Calu3 (cell line): ENCODE results near the gene RAP1B. TPM values are rescaled to one million over a fixed set of nuclear protein-coding genes. Genes with fewer than 3 reads are reported as not detected.
A peak's percentile ranks its signal among the peaks of the same experiment; 100 is the strongest.

Experiments used
- BruUV-seq: library from RNA; stranded (reverse); fragments of 400-500 nt; replicated peaks from 2 replicates; lab custom pipeline; 2021; lab: Mats Ljungman, UMichigan
- CTCF ChIA-PET: fragments of 300-600 bp; sonication (Branson Sonifier 250); formaldehyde crosslinking; loops from one replicate; lab custom pipeline; 2022; ENCODE audit warnings: antibody characterized with exemption; lab: Charles Lee
- DNase-seq: peaks from one replicate; pipeline ENCODE4 v3.0.0; 2022
- H3K27ac Mint-ChIP-seq: one replicate; pipeline ENCODE4 v1.8.0; 2022; ENCODE audit warnings: mixed read lengths; ENCODE audit not compliant: unreplicated experiment
- H3K27me3 Mint-ChIP-seq: one replicate; pipeline ENCODE4 v1.8.0; 2022; ENCODE audit warnings: mixed read lengths; ENCODE audit not compliant: unreplicated experiment
- H3K36me3 Mint-ChIP-seq: one replicate; pipeline ENCODE4 v1.8.0; 2022; ENCODE audit warnings: mild to moderate bottlenecking, moderate library complexity, mixed read lengths; ENCODE audit not compliant: insufficient read depth, unreplicated experiment
- H3K4me1 Mint-ChIP-seq: one replicate; pipeline ENCODE4 v1.8.0; 2022; ENCODE audit warnings: mild to moderate bottlenecking, low read depth, mixed read lengths; ENCODE audit not compliant: unreplicated experiment
- H3K4me3 Mint-ChIP-seq: one replicate; pipeline ENCODE4 v1.8.0; 2022; ENCODE audit warnings: mild to moderate bottlenecking, low read depth, moderate library complexity, mixed read lengths; ENCODE audit not compliant: unreplicated experiment
- H3K9me3 Mint-ChIP-seq: one replicate; pipeline ENCODE4 v1.8.0; 2022; ENCODE audit warnings: low read depth, mixed read lengths; ENCODE audit not compliant: unreplicated experiment
- intact Hi-C: fragments of 100-400 bp; cut with micrococcal nuclease; formaldehyde crosslinking; loops from one replicate; pipeline ENCODE4 v1.10.0; 2022; ENCODE audit not compliant: unreplicated experiment
- total RNA-seq: library from RNA; stranded (reverse); gene quantifications from 2 replicates; pipeline ENCODE4 v1.2.3, GENCODE V29; 2022
- TF ChIP-seq, protein P1 (sequence below): fragments of 200-600 bp; IDR thresholded peaks from one replicate; pipeline ENCODE4 v1.8.0; 2022; ENCODE audit warnings: antibody characterized with exemption; ENCODE audit not compliant: unreplicated experiment

RAP1B gene
- total RNA-seq, 1 experiment from 2014 or later, result 159 TPM

GRCh38 chr12:68609998-68610369, 715 bp upstream of the RAP1B start:
- H3K9me3 Mint-ChIP-seq, result no peaks in the 10 kb centered on the region
- H3K4me1 Mint-ChIP-seq, result peaks cover 44% of the 10 kb centered on the region
- BruUV-seq, result no TSS peak
- CTCF ChIA-PET, result interaction anchor here (0.6 to 1.6 kb wide), 3 partner anchors 25 to 709 kb away, joined by 3 to 5 read pairs (median 5); no protein-coding TSS in a partner anchor
- DNase-seq, result no peak
- peak overlapping the region; percentile 96 for H3K27ac Mint-ChIP-seq
- intact Hi-C loops, result loop anchor here (2.0 to 5.0 kb wide), 3 partner anchors 77 to 251 kb away; partner anchors contain the start of gene NUP107
- peak overlapping the region; percentile 85 for H3K4me3 Mint-ChIP-seq
- H3K36me3 Mint-ChIP-seq, result peaks cover 48% of the 10 kb centered on the region
- no peaks in the 10 kb centered on the region for H3K27me3 Mint-ChIP-seq
- TF ChIP-seq, protein P1, sequence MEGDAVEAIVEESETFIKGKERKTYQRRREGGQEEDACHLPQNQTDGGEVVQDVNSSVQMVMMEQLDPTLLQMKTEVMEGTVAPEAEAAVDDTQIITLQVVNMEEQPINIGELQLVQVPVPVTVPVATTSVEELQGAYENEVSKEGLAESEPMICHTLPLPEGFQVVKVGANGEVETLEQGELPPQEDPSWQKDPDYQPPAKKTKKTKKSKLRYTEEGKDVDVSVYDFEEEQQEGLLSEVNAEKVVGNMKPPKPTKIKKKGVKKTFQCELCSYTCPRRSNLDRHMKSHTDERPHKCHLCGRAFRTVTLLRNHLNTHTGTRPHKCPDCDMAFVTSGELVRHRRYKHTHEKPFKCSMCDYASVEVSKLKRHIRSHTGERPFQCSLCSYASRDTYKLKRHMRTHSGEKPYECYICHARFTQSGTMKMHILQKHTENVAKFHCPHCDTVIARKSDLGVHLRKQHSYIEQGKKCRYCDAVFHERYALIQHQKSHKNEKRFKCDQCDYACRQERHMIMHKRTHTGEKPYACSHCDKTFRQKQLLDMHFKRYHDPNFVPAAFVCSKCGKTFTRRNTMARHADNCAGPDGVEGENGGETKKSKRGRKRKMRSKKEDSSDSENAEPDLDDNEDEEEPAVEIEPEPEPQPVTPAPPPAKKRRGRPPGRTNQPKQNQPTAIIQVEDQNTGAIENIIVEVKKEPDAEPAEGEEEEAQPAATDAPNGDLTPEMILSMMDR, result no peak

GRCh38 chr12:68611094-68611805, 551 bp downstream of the RAP1B start:
- intact Hi-C loops, result loop anchor here (2.0 to 5.0 kb wide), 3 partner anchors 76 to 252 kb away; partner anchors contain the start of gene NUP107
- peak overlapping the region; percentile 85 for H3K4me3 Mint-ChIP-seq
- peaks cover 48% of the 10 kb centered on the region for H3K4me1 Mint-ChIP-seq
- no TSS peak for BruUV-seq
- TF ChIP-seq, protein P1, result no peak
- H3K36me3 Mint-ChIP-seq, result peaks cover 58% of the 10 kb centered on the region
- H3K27ac Mint-ChIP-seq, result peak overlapping the region; percentile 96
- DNase-seq, result peak; percentile 64
- no peaks in the 10 kb centered on the region for H3K9me3 Mint-ChIP-seq
- CTCF ChIA-PET, result interaction anchor here (0.6 to 1.6 kb wide), 4 partner anchors 26 to 252 kb away, joined by 5 to 7 read pairs (median 5); no protein-coding TSS in a partner anchor
- no peaks in the 10 kb centered on the region for H3K27me3 Mint-ChIP-seq

DNA sequence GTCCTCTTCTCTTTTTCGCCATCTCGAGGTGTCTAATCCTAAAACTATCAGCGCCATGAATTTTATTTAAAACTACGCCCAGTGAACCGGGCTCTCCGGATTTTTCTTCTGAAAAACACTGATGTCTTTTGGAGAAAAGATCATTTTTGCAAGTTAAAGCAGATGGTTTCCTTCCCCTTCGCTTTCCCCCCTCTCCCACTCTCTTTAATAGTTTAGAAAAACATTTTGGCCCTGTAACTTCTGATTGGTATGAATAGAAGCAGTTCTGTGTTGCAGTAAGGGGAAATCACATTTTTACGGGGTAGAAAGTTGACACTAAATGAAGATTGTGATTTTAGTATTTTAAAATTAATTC, 1.1 kb downstream of the RAP1B start:
- Mint-ChIP-seq H3K36me3 (peaks cover 58% of the 10 kb centered on the region), H3K27ac (peak overlapping the region; percentile 96), H3K27me3 (no peaks in the 10 kb centered on the region), H3K4me3 (peak overlapping the region; percentile 85), H3K4me1 (peaks cover 48% of the 10 kb centered on the region), H3K9me3 (no peaks in the 10 kb centered on the region)
- BruUV-seq, result no TSS peak
- TF ChIP-seq, protein P1, result no peak
- intact Hi-C loops, result loop anchor here (2.0 to 5.0 kb wide), 3 partner anchors 76 to 253 kb away; partner anchors contain the start of gene NUP107
- no peak for DNase-seq
- CTCF ChIA-PET, result interaction anchor here (0.7 kb wide), 1 partner anchor 211 kb away, joined by 7 read pairs; no protein-coding TSS in a partner anchor

DNA sequence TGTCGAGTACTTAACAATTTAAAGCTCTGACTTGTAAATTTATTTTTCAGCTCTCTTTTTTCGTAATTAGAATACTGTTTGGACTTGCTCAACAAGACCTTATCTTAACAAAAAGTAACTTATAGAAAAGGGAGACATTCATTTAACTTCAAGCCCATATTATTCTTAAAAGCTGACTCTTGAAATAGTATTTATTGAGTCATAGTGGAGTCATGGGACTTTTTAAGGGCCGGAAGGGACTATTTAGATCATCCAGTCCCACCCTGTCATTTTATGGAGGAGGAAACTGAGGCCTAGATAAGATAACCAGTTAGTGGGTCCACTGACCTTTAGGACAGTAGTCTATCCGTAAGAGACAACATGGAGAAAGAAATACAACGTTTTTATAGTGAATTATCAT, 1.5 kb downstream of the RAP1B start:
- peaks cover 48% of the 10 kb centered on the region for H3K4me1 Mint-ChIP-seq
- H3K9me3 Mint-ChIP-seq, result no peaks in the 10 kb centered on the region
- intact Hi-C loops, result loop anchor here (5.0 kb wide), 2 partner anchors 75 to 90 kb away; partner anchors contain the start of gene NUP107
- TF ChIP-seq, protein P1, result no peak
- H3K4me3 Mint-ChIP-seq, result peak overlapping the region; percentile 85
- CTCF ChIA-PET, result interaction anchor here (0.5 to 1.1 kb wide), 3 partner anchors 9 to 262 kb away, joined by 3 read pairs; no protein-coding TSS in a partner anchor
- H3K27me3 Mint-ChIP-seq, result no peaks in the 10 kb centered on the region
- peak overlapping the region; percentile 96 for H3K27ac Mint-ChIP-seq
- no peak for DNase-seq
- H3K36me3 Mint-ChIP-seq, result peaks cover 58% of the 10 kb centered on the region
- BruUV-seq, result TSS peak; percentile 42
